ENCODE data around the gene CDIPT.
"Not testable (repeated sequence)": the region's sequence is repeated elsewhere in the genome, so short reads cannot be mapped to it uniquely, and the experiment has no call there.

Gene CDIPT

GRCh38 chr16:29857133-29857760 is 5.8 kb downstream of the CDIPT start:
- peak; percentile 75 for DNase-seq

GRCh38 chr16:29854520-29855100 is 8.4 kb downstream of the CDIPT start:
- no peak for DNase-seq

GRCh38 chr16:29852654-29853053 is 10.4 kb downstream of the CDIPT start:
- DNase-seq: no peak

GRCh38 chr16:29850998-29851397 is 12.0 kb downstream of the CDIPT start:
- no peak for DNase-seq

- DNase-seq: no peak
These were observed 13.5 kb downstream of the CDIPT start for GRCh38 chr16:29849505-29849904.

GRCh38 chr16:29848420-29849297 is 14.4 kb downstream of the CDIPT start:
- peak; percentile 64 for DNase-seq

- DNase-seq: no peak
These were observed 17.4 kb downstream of the CDIPT start for GRCh38 chr16:29845656-29846055.

GRCh38 chr16:29844575-29845331 is 18.3 kb downstream of the CDIPT start:
- DNase-seq: no peak

GRCh38 chr16:29843931-29844330 is 19.1 kb downstream of the CDIPT start:
- no peak for DNase-seq

GRCh38 chr16:29842732-29843346 is 20.2 kb downstream of the CDIPT start:
- no peak for DNase-seq

- DNase-seq: no peak
These were observed 21.4 kb downstream of the CDIPT start for GRCh38 chr16:29841631-29842030.

- DNase-seq: no peak
These were observed 22.8 kb downstream of the CDIPT start for GRCh38 chr16:29840240-29840639.

GRCh38 chr16:29839822-29840221 is 23.2 kb downstream of the CDIPT start:
- no peak for DNase-seq

GRCh38 chr16:29837841-29838240 is 25.2 kb downstream of the CDIPT start:
- DNase-seq: no peak

GRCh38 chr16:29836623-29837022 is 26.4 kb downstream of the CDIPT start:
- no peak for DNase-seq

GRCh38 chr16:29835926-29836325 is 27.1 kb downstream of the CDIPT start:
- DNase-seq: no peak

GRCh38 chr16:29834079-29834478 is 28.9 kb downstream of the CDIPT start:
- no peak for DNase-seq

GRCh38 chr16:29833219-29833618 is 29.8 kb downstream of the CDIPT start:
- not testable (repeated sequence) for DNase-seq

- no peak for DNase-seq
These were observed 31.5 kb downstream of the CDIPT start for GRCh38 chr16:29831490-29831889.

GRCh38 chr16:29830774-29831173 is 32.3 kb downstream of the CDIPT start:
- no peak for DNase-seq

- no peak for DNase-seq
These were observed 36.7 kb downstream of the CDIPT start for GRCh38 chr16:29826342-29826695.

- DNase-seq: peak; percentile 87
These were observed 37.6 kb downstream of the CDIPT start for GRCh38 chr16:29825145-29826044.

Measured in EL (cell line).